ENCODE results near the gene COPS3. TPM values are rescaled to one million over a fixed set of nuclear protein-coding genes. Genes with fewer than 3 reads are reported as not detected.

COPS3 gene
- total RNA-seq, 1 experiment from 2014 or later: 113 TPM

DNA sequence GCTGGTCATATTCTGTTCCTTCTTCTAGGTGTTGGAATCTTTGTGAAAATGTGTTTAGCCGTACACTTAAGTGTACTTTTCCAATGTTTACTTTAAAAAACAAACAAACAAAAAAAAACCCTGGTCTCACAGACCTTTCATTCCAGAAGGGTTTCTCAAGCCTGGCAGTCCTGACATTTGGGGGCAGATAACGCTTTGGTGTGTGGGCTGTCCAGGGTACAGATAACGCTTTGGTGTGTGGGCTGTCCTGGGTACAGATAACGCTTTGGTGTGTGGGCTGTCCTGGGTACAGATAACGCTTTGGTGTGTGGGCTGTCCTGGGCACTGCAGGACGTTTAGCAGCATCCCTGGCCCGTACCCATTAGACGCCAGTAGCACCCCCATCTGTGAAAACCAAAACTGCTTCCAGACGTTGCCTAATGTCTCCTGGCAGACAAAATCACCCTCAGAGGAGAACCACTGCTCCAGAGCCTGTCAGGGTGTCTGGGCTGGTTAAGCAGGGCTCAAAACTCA, 28.8 kb downstream of the COPS3 start:
- Histone ChIP-seq H3K27me3 (ENCODE audit: insufficient read depth, low read length) (no peaks in the 10 kb centered on the region), H2AK5ac (ENCODE audit: insufficient read length, low read length) (no peak overlapping the region), H3K4me1 (ENCODE audit: insufficient read depth, low read length) (no peaks in the 10 kb centered on the region), H3K79me2 (ENCODE audit: insufficient read depth, low read length) (no peaks in the 10 kb centered on the region), H3K23me2 (ENCODE audit: insufficient read length, low read depth, low read length, poor library complexity, severe bottlenecking) (no peaks in the 10 kb centered on the region), H4K91ac (ENCODE audit: insufficient read length, low read depth, low read length) (no peak overlapping the region), H4K20me1 (ENCODE audit: control insufficient read depth, insufficient read depth, insufficient read length) (no peaks in the 10 kb centered on the region), H3K14ac (ENCODE audit: insufficient read depth, low read length) (no peak overlapping the region), H3K23ac (ENCODE audit: insufficient read length, low read depth, low read length) (no peak overlapping the region), H3K79me1 (ENCODE audit: insufficient read depth, low read depth, low read length, poor library complexity, severe bottlenecking) (no peaks in the 10 kb centered on the region), H2BK15ac (ENCODE audit: low read depth, low read length) (no peak overlapping the region), H4K5ac (ENCODE audit: insufficient read length, low read depth, low read length) (no peak overlapping the region), H3K4ac (ENCODE audit: low read depth, low read length) (no peak overlapping the region), H3K56ac (ENCODE audit: insufficient read length, low read depth, low read length) (no peak overlapping the region), H3K18ac (ENCODE audit: insufficient read length, low read depth, low read length) (no peak overlapping the region), H3T11ph (ENCODE audit: low read length) (no peak overlapping the region), H3K4me2 (ENCODE audit: insufficient read depth, insufficient read length, low read length) (no peak overlapping the region), H3K27ac (ENCODE audit: insufficient read length, low read depth, low read length) (no peak overlapping the region), H2AFZ (ENCODE audit: low read length) (no peak overlapping the region), H2BK12ac (ENCODE audit: insufficient read length, low read depth, low read length) (no peak overlapping the region), H3K9ac (ENCODE audit: extremely low read depth, insufficient read length, low read length) (no peak overlapping the region), H2BK20ac (ENCODE audit: low read depth, low read length, poor library complexity, severe bottlenecking) (no peak overlapping the region), H4K8ac (replicated peaks; ENCODE audit: insufficient read length, low read depth, low read length) (no peak overlapping the region), H2BK5ac (ENCODE audit: insufficient read length, low read length) (no peak overlapping the region), H2BK120ac (ENCODE audit: low read depth, low read length, poor library complexity, severe bottlenecking) (no peak overlapping the region), H3K9me3 (ENCODE audit: control insufficient read depth, low read depth, low read length) (no peaks in the 10 kb centered on the region)
- H3K27ac Mint-ChIP-seq: no peak overlapping the region
- no peak overlapping the region for H3K4me3 Mint-ChIP-seq
- no peak for DNase-seq
- H3K27me3 Mint-ChIP-seq (ENCODE audit: low read depth): no peaks in the 10 kb centered on the region
- WGBS (ENCODE audit: extremely low coverage, insufficient read length, low lambda C conversion rate): no CpG with 5 or more reads among the region's 9 CpGs
- H3K36me3 Mint-ChIP-seq (ENCODE audit: insufficient read depth in 1 of 3, low read depth in 3 of 3): peaks cover 37 to 83% (median 76%) of the 10 kb centered on the region in 3 experiments
- H3K4me1 Mint-ChIP-seq: no peaks in the 10 kb centered on the region
- no peaks in the 10 kb centered on the region for H3K9me3 Mint-ChIP-seq
- TF ChIP-seq, protein P1, sequence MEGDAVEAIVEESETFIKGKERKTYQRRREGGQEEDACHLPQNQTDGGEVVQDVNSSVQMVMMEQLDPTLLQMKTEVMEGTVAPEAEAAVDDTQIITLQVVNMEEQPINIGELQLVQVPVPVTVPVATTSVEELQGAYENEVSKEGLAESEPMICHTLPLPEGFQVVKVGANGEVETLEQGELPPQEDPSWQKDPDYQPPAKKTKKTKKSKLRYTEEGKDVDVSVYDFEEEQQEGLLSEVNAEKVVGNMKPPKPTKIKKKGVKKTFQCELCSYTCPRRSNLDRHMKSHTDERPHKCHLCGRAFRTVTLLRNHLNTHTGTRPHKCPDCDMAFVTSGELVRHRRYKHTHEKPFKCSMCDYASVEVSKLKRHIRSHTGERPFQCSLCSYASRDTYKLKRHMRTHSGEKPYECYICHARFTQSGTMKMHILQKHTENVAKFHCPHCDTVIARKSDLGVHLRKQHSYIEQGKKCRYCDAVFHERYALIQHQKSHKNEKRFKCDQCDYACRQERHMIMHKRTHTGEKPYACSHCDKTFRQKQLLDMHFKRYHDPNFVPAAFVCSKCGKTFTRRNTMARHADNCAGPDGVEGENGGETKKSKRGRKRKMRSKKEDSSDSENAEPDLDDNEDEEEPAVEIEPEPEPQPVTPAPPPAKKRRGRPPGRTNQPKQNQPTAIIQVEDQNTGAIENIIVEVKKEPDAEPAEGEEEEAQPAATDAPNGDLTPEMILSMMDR (conservative IDR thresholded peaks at IDR 0.05): no peak
